HepG2 (cell line): ENCODE results near the gene OR1M1. TPM values are rescaled to one million over a fixed set of nuclear protein-coding genes. Genes with fewer than 3 reads are reported as not detected.
A peak's percentile ranks its signal among the peaks of the same experiment; 100 is the strongest.

Experiments used
- GABPA ChIP-seq, 2 experiments: IDR thresholded peaks; 2 replicates each; pipeline ENCODE4 v1.6.1; 2011 to 2016; ENCODE audit warnings: low read depth in 2 of 2, low read length in 1 of 2, missing biosample characterization in 1 of 2, missing genetic modification characterization in 1 of 2
- GTF2F1 ChIP-seq: fragments of 150-350 bp; IDR thresholded peaks from 2 replicates; pipeline ENCODE4 v1.6.1; 2014; ENCODE audit warnings: low read length
- ISL2 ChIP-seq: sonication (generic); formaldehyde crosslinking; IDR thresholded peaks from 2 replicates; pipeline ENCODE4 v1.5.0; 2020; ENCODE audit warnings: missing genetic modification reagents
- KLF12 ChIP-seq: sonication (generic); formaldehyde crosslinking; IDR thresholded peaks from 2 replicates; pipeline ENCODE4 v1.4.0; 2020; ENCODE audit warnings: missing genetic modification reagents, borderline replicate concordance
- MIXL1 ChIP-seq: IDR thresholded peaks from 2 replicates; pipeline ENCODE4 v1.6.1; 2016
- NFKB2 ChIP-seq: sonication (generic); formaldehyde crosslinking; IDR thresholded peaks from 2 replicates; pipeline ENCODE4 v1.4.0; 2020; ENCODE audit warnings: missing genetic modification reagents, borderline replicate concordance
- NFYC ChIP-seq: IDR thresholded peaks from 2 replicates; pipeline ENCODE4 v1.6.1; 2016; ENCODE audit warnings: missing genetic modification reagents, missing compliant biosample characterization
- PLRG1 ChIP-seq: fragments of 450-650 bp; conservative IDR thresholded peaks from 2 replicates; pipeline ENCODE4 v1.6.1; 2016
- TAF1 ChIP-seq: sonication (generic); formaldehyde crosslinking; IDR thresholded peaks from 2 replicates; pipeline ENCODE4 v1.4.0; 2020; ENCODE audit warnings: missing genetic modification reagents
- TGIF2 ChIP-seq: IDR thresholded peaks from 2 replicates; pipeline ENCODE4 v1.6.1; 2016; ENCODE audit warnings: control low read depth, missing compliant biosample characterization
- ZFP37 ChIP-seq: sonication (generic); formaldehyde crosslinking; IDR thresholded peaks from 2 replicates; pipeline ENCODE4 v1.4.0; 2020; ENCODE audit warnings: missing genetic modification reagents, borderline replicate concordance
- ZNF335 ChIP-seq: sonication (generic); formaldehyde crosslinking; IDR thresholded peaks from 2 replicates; pipeline ENCODE4 v1.4.0; 2020; ENCODE audit warnings: missing genetic modification reagents
- ZNF546 ChIP-seq: sonication (generic); formaldehyde crosslinking; conservative IDR thresholded peaks from 2 replicates; pipeline ENCODE4 v1.8.1; 2023; ENCODE audit warnings: mild to moderate bottlenecking, missing genetic modification reagents
- ZNF737 ChIP-seq: sonication (generic); formaldehyde crosslinking; IDR thresholded peaks from 2 replicates; pipeline ENCODE4 v1.5.0; 2020; ENCODE audit warnings: missing genetic modification reagents, mild to moderate bottlenecking, borderline replicate concordance
- ZNF83 ChIP-seq: sonication (generic); formaldehyde crosslinking; IDR thresholded peaks from 2 replicates; pipeline ENCODE4 v1.4.0; 2020; ENCODE audit warnings: missing genetic modification reagents, mild to moderate bottlenecking, borderline replicate concordance
- ZSCAN22 ChIP-seq: sonication (generic); formaldehyde crosslinking; IDR thresholded peaks from 2 replicates; pipeline ENCODE4 v1.4.0; 2020; ENCODE audit warnings: mild to moderate bottlenecking, missing genetic modification reagents
- polyA plus RNA-seq, 8 experiments: library from polyadenylated mRNA; depleted of rRNA in 3 of 8; stranded (reverse) in 7 of 8; unstranded in 1 of 8; fragments of >200 nt; fragmentation: Illumina TruSeq in 4 of 8; extraction: Trizol in 4 of 8; gene quantifications; 2 replicates each; pipeline versions ENCODE4 v1.2.1 to v1.2.3, GENCODE V29; 2011 to 2016; ENCODE audit warnings: low read depth in 4 of 8, missing spikeins in 1 of 8, mixed read lengths in 1 of 8; ENCODE audit not compliant: insufficient read depth in 1 of 8
- total RNA-seq, 5 experiments: library from RNA; depleted of rRNA; stranded (reverse); fragments of >200 nt; fragmentation: Illumina TruSeq; extraction: Trizol; gene quantifications; 2 replicates each; pipeline ENCODE4 v1.2.3, GENCODE V29; 2016; ENCODE audit warnings: low read depth in 1 of 5
- TF ChIP-seq, protein P1 (sequence below): sonication (generic); formaldehyde crosslinking; IDR thresholded peaks from 2 replicates; pipeline ENCODE4 v1.5.1; 2020; ENCODE audit warnings: mild to moderate bottlenecking, moderate library complexity, missing genetic modification reagents
- TF ChIP-seq, protein P2 (sequence below): sonication (generic); formaldehyde crosslinking; IDR thresholded peaks from 2 replicates; pipeline ENCODE4 v1.4.0; 2020; ENCODE audit warnings: missing genetic modification reagents

Gene OR1M1
- total and polyA plus RNA-seq, 2 of the 13 experiments (the other 11 are each of a cell fraction or from before 2014, with no cell fraction given) = not detected

DNA sequence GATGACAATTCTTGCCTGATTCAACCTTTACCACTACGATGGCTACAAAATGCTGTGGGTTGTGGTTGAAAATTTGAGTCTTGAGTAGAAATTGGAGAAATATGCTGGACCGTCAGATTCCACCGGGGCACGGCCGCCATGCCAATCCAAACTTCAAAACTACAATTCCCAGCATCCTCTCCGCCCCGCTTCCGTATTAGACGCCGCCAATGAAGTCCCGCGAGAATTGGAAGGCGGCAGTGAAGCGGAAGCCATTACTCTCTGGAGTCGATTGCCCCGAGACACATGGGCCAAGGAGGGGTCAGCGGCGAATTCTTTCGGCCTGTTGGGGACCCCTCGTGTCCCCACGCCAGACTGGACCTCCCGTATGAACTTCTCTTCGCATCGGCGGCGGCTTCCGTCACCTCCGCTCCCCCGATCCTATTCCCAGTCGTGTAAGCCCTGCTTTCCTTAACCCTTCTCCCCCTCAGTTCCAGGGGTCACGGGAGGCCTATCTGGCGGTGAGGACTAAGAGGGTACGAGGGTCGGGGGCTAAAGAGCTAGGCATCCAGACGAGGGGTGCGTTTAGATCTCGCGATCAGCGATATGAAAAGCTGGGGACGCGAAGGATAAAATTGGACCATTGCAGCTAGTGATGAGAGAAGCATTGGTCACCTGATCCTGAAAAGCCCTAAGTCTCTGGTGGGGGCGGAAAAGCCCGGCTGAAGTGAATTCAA lies 53.5 kb downstream of the OR1M1 start, which contains the start of gene ZNF317 (continued):
- TF ChIP-seq, protein P1, sequence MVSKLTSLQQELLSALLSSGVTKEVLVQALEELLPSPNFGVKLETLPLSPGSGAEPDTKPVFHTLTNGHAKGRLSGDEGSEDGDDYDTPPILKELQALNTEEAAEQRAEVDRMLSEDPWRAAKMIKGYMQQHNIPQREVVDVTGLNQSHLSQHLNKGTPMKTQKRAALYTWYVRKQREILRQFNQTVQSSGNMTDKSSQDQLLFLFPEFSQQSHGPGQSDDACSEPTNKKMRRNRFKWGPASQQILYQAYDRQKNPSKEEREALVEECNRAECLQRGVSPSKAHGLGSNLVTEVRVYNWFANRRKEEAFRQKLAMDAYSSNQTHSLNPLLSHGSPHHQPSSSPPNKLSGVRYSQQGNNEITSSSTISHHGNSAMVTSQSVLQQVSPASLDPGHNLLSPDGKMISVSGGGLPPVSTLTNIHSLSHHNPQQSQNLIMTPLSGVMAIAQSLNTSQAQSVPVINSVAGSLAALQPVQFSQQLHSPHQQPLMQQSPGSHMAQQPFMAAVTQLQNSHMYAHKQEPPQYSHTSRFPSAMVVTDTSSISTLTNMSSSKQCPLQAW (CRISPR knock-in tag) = peak; percentile 68; the same call in 1 of the 2 replicates
- 0 out of 2 replicates have a peak, but pooled peaks have one; percentile 26 for TF ChIP-seq ISL2 (CRISPR knock-in tag)
- 0 out of 2 replicates have a peak, but pooled peaks have one; percentile 54 for TF ChIP-seq ZNF83 (CRISPR knock-in tag)
- peak; percentile 60 for TF ChIP-seq GABPA (IDR thresholded peaks at IDR 0.05; ENCODE audit: low read depth, low read length)
- TF ChIP-seq GABPA (CRISPR knock-in tag; IDR thresholded peaks at IDR 0.05; ENCODE audit: low read depth) = peak; percentile 92
- TF ChIP-seq, protein P2, sequence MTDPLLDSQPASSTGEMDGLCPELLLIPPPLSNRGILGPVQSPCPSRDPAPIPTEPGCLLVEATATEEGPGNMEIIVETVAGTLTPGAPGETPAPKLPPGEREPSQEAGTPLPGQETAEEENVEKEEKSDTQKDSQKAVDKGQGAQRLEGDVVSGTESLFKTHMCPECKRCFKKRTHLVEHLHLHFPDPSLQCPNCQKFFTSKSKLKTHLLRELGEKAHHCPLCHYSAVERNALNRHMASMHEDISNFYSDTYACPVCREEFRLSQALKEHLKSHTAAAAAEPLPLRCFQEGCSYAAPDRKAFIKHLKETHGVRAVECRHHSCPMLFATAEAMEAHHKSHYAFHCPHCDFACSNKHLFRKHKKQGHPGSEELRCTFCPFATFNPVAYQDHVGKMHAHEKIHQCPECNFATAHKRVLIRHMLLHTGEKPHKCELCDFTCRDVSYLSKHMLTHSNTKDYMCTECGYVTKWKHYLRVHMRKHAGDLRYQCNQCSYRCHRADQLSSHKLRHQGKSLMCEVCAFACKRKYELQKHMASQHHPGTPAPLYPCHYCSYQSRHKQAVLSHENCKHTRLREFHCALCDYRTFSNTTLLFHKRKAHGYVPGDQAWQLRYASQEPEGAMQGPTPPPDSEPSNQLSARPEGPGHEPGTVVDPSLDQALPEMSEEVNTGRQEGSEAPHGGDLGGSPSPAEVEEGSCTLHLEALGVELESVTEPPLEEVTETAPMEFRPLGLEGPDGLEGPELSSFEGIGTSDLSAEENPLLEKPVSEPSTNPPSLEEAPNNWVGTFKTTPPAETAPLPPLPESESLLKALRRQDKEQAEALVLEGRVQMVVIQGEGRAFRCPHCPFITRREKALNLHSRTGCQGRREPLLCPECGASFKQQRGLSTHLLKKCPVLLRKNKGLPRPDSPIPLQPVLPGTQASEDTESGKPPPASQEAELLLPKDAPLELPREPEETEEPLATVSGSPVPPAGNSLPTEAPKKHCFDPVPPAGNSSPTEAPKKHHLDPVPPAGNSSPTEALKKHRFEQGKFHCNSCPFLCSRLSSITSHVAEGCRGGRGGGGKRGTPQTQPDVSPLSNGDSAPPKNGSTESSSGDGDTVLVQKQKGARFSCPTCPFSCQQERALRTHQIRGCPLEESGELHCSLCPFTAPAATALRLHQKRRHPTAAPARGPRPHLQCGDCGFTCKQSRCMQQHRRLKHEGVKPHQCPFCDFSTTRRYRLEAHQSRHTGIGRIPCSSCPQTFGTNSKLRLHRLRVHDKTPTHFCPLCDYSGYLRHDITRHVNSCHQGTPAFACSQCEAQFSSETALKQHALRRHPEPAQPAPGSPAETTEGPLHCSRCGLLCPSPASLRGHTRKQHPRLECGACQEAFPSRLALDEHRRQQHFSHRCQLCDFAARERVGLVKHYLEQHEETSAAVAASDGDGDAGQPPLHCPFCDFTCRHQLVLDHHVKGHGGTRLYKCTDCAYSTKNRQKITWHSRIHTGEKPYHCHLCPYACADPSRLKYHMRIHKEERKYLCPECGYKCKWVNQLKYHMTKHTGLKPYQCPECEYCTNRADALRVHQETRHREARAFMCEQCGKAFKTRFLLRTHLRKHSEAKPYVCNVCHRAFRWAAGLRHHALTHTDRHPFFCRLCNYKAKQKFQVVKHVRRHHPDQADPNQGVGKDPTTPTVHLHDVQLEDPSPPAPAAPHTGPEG (CRISPR knock-in tag) = no peak; the same call in 1 of the 2 replicates
- peak; percentile 94 for TF ChIP-seq ZNF737
- peak; percentile 71; the same call in 1 of the 2 replicates for TF ChIP-seq KLF12 (CRISPR knock-in tag)
- 0 out of 2 replicates have a peak, but pooled peaks have one; percentile 34 for TF ChIP-seq NFYC (CRISPR knock-in tag)
- no peak for TF ChIP-seq GTF2F1
- no peak for TF ChIP-seq ZNF335 (CRISPR knock-in tag)
- TF ChIP-seq ZNF546 (CRISPR knock-in tag) = peak; percentile 68; the same call in 1 of the 2 replicates
- 0 out of 2 replicates have a peak, but pooled peaks have one; percentile 48 for TF ChIP-seq MIXL1 (CRISPR knock-in tag)
- no peak for TF ChIP-seq PLRG1
- TF ChIP-seq TGIF2 = no peak
- TF ChIP-seq ZSCAN22 (CRISPR knock-in tag) = no peak
- peak; percentile 89 for TF ChIP-seq TAF1 (CRISPR knock-in tag)
- TF ChIP-seq ZFP37 = no peak
- peak; percentile 82; the same call in 1 of the 2 replicates for TF ChIP-seq NFKB2 (CRISPR knock-in tag)
